ENCODE results near the gene QPCTL.

DNA sequence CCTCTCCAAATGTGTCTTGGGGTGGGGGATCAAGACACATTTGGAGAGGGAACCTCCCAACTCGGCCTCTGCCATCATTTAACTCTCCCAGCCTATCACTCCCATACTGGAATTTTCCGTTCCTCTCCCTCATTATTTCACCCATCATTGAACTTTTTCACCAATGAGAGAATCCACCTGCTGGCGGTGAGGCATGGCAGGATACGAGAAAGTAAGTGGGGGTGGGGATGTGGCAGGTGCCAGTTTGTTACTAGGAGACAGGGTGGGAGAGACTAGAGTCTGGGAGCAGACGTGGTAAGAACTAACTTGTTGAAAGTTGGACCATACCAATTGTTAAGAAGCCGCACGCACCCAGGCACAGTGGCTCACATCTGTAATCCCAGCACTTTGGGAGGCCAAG, 17.5 kb upstream of the QPCTL start:
- TF ChIP-seq NFE2L2 (IDR thresholded peaks at IDR 0.05; ENCODE audit: low read depth, low read length) (no peak), POLR2A (IDR thresholded peaks at IDR 0.05; ENCODE audit: low read depth, low read length) (no peak), SMC3 (IDR thresholded peaks at IDR 0.05; ENCODE audit: low read depth, low read length) (no peak), CEBPB (IDR thresholded peaks at IDR 0.05; ENCODE audit: low read depth, low read length) (no peak), MAZ (IDR thresholded peaks at IDR 0.05; ENCODE audit: borderline replicate concordance, low read depth, low read length) (no peak)
- TF ChIP-seq, protein P1, sequence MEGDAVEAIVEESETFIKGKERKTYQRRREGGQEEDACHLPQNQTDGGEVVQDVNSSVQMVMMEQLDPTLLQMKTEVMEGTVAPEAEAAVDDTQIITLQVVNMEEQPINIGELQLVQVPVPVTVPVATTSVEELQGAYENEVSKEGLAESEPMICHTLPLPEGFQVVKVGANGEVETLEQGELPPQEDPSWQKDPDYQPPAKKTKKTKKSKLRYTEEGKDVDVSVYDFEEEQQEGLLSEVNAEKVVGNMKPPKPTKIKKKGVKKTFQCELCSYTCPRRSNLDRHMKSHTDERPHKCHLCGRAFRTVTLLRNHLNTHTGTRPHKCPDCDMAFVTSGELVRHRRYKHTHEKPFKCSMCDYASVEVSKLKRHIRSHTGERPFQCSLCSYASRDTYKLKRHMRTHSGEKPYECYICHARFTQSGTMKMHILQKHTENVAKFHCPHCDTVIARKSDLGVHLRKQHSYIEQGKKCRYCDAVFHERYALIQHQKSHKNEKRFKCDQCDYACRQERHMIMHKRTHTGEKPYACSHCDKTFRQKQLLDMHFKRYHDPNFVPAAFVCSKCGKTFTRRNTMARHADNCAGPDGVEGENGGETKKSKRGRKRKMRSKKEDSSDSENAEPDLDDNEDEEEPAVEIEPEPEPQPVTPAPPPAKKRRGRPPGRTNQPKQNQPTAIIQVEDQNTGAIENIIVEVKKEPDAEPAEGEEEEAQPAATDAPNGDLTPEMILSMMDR (conservative IDR thresholded peaks at IDR 0.05; ENCODE audit: low read depth, low read length), result no peak
- TF ChIP-seq, protein P2, sequence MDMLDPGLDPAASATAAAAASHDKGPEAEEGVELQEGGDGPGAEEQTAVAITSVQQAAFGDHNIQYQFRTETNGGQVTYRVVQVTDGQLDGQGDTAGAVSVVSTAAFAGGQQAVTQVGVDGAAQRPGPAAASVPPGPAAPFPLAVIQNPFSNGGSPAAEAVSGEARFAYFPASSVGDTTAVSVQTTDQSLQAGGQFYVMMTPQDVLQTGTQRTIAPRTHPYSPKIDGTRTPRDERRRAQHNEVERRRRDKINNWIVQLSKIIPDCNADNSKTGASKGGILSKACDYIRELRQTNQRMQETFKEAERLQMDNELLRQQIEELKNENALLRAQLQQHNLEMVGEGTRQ (IDR thresholded peaks at IDR 0.05; ENCODE audit: low read depth, low read length), result no peak

Measured in IMR-90 (cell line).